HL-60/S4 treated with phorbol 12-myristate 13-acetate at 8.2 ng/mL for 4 days and 3 days (cell line): ENCODE results near the gene NARS2.
"Not testable (repeated sequence)": the region's sequence is repeated elsewhere in the genome, so short reads cannot be mapped to it uniquely, and the experiment has no call there.

ENCODE experiments used
- in situ Hi-C: fragments of 300-500 bp; cut with MboI; formaldehyde crosslinking; loops from 2 replicates; pipeline ENCODE4 v1.15.0; 2022; ENCODE audit warnings: low sequenced_read_pairs

The NARS2 gene

DNA sequence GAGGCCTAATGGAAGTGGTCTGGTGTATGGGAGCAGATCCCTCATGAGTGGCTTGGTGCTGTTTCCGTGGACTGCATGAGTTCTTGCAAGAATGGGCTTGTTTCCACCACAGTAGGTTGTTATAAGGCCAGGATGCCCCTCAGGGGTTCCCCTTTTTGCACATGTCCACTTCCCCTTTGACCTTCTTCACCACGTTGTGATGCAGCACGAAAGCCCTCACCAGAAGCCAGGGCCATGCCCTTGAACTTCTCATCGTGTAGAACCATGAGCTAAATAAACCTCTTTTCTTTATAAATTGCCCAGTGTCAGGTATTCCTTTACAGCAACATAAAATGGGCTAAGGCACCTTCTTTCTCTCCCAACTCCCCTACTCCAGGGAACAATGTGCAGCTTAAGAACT, 2.8 kb upstream of the NARS2 start:
- in situ Hi-C loops: no loop called here

DNA sequence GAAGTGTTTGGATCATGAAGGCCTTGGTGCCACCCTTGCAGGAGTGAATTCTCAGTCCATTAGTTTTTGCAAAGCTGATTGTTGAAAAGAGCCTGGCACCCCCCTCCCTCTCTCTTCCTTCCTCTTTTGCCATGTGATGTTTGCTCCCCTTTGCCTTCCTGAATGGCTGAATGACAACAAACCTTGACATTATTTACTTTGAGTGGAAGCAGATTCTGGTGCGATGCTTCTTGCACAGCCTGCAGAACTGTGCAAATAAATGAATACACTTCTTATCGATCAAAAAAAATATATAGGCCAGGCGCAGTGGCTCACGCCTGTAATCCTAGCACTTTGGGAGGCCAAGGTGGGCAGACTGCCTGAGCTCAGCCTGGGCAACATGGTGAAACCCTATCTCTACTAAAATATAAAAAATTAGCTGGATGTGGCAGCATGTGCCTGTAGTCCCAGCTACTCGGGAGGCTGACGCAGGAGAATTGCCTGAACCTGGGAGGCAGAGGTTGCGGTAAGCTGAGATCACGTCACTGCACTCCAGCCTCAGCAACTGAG, 2.0 kb upstream of the NARS2 start:
- in situ Hi-C loops: no loop called here

DNA sequence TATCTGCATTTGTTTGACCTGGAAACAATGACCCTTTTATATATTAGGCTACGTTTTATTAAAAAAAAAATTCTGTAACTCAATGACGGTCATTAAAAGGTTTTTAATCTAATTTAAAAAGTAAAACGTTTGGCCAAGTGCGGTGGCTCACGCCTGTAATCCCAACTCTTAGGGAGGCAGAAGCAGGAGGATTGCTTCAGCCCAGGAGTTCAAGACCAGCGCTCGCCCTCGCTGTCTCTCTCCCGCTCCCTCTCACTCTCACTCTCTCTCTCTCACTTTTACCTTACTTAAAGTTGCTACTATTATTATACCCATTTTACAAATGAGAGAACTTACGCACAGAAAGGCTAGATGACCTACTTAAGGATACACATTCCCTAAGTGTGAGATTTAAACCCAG, 814 bp upstream of the NARS2 start:
- in situ Hi-C loops: no loop called here

DNA sequence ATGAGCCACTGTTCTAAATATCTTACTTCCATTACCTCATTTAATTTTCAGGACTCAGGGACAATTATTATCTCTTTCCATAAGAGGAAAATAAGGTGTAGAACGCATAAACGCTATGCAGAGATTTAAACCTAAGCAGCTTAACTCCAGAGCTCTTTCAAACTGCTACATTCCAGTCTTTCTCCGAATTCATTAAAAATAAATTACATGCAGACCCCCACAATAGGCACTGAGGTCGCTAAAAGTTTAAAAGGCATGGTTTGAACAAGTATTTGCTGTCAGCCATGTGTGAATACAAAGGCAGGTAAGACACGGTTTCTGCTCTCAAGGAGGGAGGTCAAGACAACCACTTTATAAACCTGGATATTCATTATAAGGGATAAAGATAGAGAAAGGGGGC, 983 bp downstream of the NARS2 start:
- in situ Hi-C loops: no loop called here

DNA sequence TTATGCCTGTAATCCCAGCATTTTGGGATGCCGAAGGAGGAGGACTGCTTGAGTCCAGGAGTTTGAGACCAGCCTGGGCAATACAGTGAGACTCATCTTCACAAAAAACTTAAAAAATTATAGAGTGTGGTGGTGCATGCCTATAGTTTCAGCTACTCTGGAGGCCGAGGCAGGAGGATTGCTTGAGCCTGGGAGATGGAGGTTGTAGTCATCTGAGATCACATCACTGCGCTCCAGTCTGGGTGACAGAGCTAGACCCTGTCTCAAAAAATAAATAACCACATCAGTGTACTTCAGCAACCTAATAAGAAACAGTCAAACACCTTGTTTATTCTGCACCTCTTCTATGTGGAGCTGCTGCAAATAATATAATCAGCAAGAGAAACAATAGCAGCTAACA, 1.4 kb downstream of the NARS2 start:
- in situ Hi-C loops: no loop called here

DNA sequence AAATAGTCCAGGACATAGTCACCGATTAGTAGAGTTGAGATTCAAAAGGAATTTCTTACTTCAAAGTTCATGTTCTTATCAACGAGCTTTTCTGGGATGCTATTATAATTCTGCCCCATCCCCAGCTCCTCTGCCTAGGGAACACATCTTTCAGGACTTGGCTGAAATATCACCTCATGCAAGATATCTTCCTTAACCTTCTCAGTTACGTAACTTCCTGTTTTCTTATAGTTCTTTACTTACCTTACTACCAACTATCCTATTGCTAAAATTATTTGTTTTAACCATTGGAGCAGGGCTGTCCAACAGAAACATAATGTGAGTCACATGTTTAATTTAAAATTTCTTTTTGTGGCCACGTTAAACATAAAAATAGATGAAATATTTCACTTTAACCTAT, 2.3 kb downstream of the NARS2 start:
- in situ Hi-C loops: no loop called here

DNA sequence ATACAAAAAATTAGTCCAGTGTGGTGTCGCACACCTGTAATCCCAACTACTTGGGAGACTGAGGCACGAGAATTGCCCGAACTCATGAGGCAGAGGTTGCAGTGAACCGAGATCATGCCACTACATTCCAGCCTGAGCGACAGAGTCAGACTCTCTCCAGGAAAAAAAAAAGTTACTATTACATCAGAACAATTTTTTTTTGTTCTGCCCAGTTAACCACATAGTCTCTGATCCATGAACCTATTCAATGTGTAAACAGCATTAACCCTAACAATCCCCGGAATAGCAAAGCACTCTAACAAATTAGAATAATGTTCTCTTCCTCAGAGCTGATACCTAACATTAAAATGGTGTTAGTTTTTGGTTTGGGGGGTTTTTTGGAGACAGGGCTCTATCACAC, 4.6 kb downstream of the NARS2 start:
- in situ Hi-C loops: no loop called here

DNA sequence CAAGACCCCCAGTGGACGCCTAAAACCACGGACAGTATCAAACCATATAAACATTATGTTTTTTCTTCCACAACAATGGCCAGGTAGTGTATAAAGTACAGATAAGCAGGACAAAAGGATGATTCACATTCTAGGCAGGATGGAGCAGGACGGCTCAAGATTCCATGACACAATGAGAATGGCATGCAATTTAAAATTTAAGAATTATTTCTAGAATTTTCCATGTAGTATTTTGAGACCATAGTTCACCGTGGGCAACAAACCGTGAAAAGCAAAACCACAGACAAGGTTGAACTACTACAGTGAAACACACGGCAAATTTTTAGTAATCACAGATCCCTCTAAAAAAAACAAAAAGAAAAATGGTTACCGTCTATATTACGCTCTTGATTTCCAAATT, 7.5 kb downstream of the NARS2 start:
- in situ Hi-C loops: loop anchor here (10.0 kb wide), 1 partner anchor 342 kb away; no protein-coding TSS in a partner anchor

DNA sequence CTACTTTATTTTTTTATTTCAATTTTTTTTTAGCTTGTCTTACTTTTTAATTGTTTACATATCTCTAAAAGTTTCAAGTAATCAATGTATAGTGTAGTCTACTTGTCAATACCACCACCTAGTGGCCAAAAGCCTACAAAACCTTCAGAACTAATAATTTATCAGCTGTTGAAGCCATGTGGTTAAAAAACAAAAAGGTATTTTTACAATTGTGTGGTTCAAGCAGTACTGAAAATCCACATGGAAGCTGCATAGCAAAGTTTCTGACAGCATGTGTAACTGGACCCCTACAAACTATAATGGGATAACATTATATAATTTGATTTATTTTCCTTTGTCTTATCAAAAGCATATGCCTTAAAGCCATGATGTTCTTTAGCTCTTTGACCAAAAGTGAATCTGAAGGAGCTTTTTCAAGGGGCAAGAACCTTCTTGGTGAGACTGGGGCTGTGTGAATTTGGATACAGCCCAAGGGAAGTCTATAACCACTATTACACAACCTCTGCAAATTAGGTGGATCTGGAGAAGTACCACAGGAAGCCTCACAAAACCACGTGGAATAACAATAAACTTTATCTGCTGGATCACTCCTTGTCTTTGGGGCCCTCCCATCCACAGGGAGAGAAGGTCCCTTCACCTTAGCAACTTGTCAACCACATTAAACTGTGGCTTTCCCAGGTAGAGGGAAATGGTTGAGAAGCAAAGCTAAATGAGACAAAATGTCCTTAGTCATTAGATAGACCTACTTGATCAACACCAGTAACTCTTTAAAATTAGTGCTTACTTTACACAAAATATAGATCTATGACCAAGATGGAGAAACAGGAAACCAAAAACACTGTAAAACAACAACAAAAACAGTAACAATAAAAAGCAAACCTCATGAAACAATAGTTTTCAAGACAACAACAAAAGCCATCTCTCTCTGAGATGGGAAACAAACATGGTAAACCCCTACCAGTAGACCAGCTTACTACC, 9.9 kb downstream of the NARS2 start:
- in situ Hi-C loops: loop anchor here (10.0 kb wide), 1 partner anchor 340 kb away; no protein-coding TSS in a partner anchor

DNA sequence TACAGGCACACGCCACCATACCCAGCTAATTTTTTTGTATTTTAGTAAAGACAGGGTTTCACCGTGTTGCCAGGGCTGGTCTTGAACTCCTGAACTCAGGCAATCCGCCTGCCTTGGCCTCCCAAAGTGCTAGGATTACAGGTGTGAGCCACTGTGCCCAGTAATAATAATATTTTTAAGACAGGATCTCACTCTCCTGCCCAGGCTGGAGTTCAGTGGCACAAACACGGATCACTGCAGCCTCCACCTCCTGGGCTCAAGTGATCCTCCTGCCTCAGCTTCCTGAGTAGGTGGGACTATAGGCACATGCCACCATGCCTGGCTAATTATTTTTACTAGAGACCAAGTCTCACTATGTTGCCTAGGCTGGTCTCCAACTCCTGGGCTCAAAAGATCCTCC, 10.6 kb downstream of the NARS2 start:
- in situ Hi-C loops: loop anchor here (10.0 kb wide), 1 partner anchor 339 kb away; no protein-coding TSS in a partner anchor

DNA sequence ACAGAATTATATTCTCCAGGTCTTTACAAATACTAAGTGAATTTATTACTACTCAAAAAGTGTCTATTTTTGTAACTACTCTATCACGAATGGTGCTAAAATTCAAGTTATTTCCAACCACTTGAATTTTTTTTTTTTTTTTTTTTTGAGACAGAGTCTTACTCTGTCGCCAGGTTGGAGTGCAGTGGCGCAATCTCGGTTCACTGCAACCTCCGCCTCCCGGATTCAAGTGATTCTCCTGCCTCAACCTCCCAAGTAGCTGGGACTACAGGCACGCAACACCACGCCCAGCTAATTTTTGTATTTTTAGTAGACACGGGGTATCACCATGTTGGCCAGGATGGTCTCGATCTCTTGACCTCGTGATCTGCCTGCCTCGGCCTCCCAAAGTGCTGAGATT, 11.6 kb downstream of the NARS2 start:
- in situ Hi-C loops: loop anchor here (10.0 kb wide), 1 partner anchor 338 kb away; no protein-coding TSS in a partner anchor

DNA sequence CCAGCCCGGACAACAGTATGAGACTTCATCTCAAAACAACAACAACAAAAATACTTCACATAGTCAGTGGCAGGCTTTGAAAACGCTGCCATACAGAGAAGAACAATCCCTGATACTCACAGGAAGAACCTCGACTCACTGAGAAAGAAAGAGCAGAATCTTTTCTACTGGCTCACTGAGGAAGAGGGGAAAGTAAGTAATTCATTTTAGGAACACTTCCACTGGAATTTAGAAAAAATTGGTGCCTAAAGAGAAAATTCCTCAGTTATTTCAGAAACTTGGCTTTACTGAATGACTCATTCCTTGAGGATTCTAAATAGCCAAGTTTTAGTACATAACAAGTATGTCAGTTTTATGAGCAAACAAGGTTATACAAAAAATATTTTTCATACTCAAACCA, 12.3 kb downstream of the NARS2 start:
- in situ Hi-C loops: loop anchor here (10.0 kb wide), 1 partner anchor 338 kb away; no protein-coding TSS in a partner anchor

DNA sequence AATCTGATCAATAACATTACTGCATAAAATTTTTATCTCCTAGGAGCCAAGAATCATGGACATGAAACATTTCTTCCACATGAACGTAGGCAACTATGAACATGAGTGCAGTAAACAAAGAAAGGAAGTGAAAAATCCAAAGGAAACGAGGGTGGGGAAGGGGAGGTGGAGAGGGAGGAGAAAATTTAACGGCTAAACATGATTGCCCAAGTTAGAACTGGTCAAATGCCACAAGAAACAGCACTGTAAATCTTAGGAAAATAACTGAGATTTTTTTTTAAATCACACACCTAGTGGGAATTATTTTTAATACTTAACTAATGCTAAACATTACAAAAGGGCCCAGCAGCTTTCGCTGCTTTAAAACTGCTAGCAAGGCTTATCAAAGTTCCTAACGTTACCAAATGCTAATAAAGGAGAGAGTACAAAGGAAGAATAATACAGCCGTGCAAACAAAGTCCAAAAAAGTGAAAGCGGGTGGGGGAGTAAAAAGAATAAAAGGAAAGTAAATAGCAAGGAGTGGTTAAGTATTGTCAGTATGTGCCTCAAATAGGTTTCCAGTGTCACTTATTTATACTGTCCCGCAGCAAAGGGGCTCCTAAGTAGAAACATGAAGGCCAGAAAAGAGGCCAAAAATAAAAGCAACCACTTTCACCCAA, 13.7 kb downstream of the NARS2 start:
- in situ Hi-C loops: loop anchor here (10.0 kb wide), 1 partner anchor 336 kb away; no protein-coding TSS in a partner anchor

DNA sequence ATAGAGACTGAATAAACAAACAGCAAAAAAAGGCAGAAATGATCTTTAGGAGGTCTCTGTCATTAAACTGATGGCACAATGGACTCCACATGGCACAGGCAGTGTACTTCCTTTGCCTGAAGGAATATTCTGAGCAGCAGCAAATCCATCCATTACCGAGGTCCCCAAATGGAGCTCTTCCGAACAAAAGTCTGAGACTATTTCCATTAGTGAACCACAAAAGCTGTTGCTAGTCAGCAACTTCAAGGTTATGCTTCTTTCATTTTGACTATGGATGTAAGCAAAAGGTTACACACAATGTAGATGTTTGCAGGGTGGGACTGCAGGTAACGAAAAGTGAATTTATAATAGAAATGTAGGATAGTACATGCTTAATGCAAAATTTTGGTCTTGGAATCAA, 14.5 kb downstream of the NARS2 start:
- in situ Hi-C loops: loop anchor here (10.0 kb wide), 1 partner anchor 335 kb away; no protein-coding TSS in a partner anchor

DNA sequence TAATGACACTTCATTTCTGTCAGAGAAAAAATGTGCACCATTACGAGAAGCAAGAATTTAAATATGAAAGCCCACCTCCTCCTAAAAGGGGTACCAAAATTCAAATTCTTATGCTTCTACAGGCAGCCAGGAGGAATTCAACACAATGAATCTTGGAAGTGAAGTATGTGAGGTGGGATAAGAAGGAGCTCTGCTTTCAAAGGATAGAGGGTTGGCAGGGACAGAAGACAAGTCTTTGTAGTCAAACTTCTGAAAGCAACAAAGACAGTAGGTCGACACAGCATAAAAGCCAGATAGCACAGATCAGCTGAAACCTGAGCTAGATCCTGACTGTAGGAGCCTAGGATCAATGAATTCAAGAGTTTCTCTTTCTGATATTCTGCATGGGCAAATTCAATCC, 17.4 kb downstream of the NARS2 start:
- in situ Hi-C loops: no loop called here

DNA sequence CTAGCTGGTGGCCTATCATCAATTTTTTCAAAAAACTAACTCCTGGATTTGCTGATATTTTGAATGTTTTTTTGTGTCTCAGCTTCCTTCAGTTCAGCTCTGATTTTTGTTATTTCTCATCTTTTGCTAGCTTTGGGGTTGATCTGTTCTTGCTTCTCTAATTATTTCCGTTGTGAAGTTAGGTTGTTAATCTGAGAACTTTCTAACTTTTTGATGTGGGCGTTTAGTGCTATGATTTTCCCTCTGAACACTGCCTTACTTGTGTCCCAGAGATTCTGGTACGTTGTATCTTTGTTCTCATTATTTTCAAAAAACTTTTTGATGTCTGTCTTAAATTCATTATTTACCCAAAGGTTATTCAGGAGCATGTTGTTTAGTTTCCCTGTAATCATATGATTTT, 19.1 kb downstream of the NARS2 start:
- in situ Hi-C loops: no loop called here

DNA sequence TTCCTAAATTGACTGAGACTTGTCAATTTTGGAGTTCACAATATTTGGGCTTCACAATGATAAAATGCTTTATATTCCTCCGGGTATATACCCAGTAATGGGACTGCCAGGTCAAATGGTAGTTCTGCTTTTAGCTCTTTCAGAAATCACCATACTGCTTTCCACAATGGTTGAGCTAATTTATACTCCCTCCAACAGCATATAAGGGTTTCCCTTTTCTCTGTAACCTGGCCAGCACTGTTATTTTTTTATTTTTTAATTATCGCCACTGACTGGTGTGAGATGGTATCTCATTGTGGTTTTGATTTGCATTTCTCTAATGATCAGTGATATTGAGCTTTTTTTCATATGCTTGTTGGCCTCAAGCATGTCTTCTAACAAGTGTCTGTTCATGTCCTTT, 21.8 kb downstream of the NARS2 start:
- in situ Hi-C loops: no loop called here

DNA sequence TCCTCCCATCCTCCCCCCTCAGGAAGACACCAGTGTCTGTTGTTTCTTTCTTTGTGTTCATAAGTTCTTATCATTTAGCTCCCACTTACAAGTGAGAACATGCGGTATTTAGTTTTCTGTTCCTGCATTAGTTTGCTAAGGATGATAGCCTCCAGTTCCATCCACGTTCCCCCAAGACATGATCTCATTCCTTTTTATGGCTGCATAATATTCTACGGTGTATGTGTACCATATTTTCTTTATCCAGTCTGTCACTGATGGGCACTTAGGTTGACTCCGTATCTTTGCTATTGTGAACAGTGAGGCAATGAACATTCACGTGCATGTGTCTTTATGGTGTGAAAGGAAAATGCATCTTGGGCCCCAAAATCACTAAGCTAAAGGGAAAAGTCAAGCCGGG, 22.5 kb downstream of the NARS2 start:
- in situ Hi-C loops: not testable (repeated sequence)

DNA sequence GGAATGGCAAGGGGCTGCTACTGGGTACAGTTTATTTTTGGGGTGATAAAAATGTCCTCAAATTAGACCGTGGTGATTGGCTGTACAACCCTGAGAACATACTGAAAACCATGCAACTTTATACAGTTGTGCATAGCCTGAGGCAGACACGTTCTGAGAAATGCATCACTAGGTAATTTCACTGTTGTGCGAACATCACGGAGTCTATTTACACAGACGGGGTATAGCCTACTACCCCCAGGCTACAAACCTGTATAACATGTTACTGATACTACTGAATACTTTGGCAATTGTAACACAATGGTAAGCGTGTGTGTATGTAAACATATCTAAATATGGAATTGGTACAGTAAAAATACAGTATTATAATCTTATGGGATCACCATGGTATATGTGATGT, 23.6 kb downstream of the NARS2 start:
- in situ Hi-C loops: no loop called here

DNA sequence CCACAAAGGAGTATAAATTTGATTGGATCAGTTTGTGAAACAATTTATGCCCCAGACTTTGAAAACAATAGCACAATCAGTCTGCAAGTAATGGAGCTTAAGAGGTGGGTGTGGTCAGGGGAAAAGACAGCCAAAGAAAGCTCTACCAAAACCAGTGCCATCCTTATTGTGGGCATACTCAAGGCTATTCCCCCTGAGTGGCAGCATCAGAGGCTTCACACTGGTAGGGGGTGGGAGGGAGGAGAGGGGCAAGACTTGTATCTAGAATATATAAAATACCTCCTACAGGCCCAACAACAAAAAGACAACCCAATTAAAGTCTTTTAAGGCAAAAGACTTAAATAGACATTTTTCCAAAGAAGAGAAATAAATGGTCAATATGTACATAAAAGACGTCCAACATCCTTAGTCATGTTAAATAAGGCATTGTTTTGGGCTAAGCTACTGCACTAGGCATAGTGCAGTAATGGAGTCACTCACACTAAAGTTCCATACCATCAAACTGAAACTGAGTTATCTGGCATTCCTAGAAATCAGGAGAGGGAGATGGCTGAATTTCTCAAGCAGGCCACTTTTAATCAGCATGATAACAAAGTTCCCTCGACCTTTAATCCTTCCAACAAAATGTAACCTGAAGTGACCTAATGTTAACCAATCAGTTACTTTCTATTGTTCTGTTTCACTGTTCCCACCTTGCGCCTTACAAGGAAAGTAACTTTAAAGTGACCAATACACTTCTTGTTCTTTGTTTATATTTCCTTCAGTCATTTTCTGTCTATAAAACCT, 24.8 kb downstream of the NARS2 start:
- in situ Hi-C loops: no loop called here
